LNCaP clone FGC (cell line): ENCODE data around the gene IQGAP1.

ENCODE experiments used
- DNase-seq: peaks from one replicate; pipeline ENCODE4 v3.0.0-alpha.2; 2011; ENCODE audit warnings: low read depth
- H3K4me3 ChIP-seq: 2 replicates; pipeline ENCODE4 v1.5.1; 2011; ENCODE audit warnings: mild to moderate bottlenecking, low read depth, low read length, control low read depth
- TF ChIP-seq, protein P1 (sequence below): IDR thresholded peaks from 2 replicates; pipeline ENCODE4 v1.5.1; 2012; ENCODE audit warnings: mild to moderate bottlenecking; ENCODE audit not compliant: control insufficient read depth, insufficient read depth; ENCODE audit errors: extremely low read depth

The IQGAP1 gene

DNA sequence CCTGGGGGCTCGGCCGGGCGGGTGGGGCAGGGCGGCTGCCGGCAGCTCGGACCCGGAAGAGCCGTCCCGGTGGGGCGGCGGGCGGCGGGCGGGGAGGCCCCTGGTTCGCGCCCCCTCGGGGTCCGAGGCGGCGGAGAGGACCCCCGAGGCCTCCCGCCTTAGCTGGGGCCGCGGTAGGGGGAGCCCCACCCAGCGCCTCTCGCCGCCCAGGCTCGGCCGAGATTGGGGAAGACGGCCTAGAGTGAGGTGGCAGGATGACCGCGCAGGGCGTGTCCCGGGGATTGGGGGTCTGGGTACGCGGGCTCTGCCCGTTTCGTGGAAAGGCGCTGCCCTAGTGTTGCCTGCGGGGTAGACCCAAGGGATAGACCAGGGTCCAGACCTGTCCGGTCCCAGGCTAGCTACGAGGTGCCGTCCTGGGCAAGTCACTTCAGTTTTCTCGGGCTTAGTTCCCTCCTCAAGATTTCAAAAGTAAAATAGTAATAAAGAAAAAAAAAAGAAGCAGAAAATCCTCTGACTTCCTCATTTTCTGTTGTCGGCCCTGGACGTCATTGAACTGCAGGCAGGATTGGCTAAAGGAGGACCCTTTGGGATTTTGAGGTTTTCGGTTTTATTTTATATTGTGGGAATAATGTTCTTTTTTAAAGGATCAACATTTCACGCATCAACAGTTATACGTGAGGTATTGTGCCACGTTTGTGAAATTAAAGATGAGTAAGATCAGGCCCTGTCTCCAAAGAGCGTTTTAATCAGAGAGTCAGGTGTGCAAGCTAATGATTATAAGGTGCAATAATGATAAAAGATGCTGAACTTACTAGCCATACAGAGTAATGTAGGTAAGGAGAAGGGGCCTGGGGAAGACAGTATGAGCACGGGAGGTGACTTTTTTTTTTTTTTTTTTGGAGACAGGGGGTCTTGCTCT lies 679 bp downstream of the IQGAP1 start:
- DNase-seq: no peak
- TF ChIP-seq, protein P1, sequence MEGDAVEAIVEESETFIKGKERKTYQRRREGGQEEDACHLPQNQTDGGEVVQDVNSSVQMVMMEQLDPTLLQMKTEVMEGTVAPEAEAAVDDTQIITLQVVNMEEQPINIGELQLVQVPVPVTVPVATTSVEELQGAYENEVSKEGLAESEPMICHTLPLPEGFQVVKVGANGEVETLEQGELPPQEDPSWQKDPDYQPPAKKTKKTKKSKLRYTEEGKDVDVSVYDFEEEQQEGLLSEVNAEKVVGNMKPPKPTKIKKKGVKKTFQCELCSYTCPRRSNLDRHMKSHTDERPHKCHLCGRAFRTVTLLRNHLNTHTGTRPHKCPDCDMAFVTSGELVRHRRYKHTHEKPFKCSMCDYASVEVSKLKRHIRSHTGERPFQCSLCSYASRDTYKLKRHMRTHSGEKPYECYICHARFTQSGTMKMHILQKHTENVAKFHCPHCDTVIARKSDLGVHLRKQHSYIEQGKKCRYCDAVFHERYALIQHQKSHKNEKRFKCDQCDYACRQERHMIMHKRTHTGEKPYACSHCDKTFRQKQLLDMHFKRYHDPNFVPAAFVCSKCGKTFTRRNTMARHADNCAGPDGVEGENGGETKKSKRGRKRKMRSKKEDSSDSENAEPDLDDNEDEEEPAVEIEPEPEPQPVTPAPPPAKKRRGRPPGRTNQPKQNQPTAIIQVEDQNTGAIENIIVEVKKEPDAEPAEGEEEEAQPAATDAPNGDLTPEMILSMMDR: no peak
- H3K4me3 ChIP-seq: peak overlapping the region; percentile 69

DNA sequence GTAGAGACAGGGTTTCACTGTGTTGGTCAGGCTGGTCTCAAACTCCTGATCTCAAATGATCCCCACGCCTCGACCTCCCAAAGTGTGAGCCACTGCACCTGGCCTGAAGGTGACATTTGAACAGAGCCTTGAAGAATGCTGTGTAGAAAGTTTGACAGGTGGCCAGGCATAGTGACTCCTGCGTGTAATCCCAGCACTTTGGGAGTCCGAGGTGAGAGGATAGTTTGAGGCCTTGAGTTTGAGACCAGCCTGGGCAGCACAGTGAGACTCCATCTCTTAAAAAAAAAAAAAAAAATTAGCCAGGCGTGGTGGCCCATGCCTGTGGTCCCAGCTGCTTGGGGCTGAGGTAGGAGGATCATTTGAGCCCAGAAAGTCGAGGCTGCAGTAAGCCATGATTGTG lies 1.5 kb downstream of the IQGAP1 start:
- TF ChIP-seq, protein P1: no peak
- DNase-seq: no peak
- H3K4me3 ChIP-seq: no peak overlapping the region

- no peak overlapping the region for H3K4me3 ChIP-seq
- DNase-seq: no peak
- TF ChIP-seq, protein P1: no peak
Observed at GRCh38 chr15:90393040-90393439, 5.0 kb downstream of the IQGAP1 start.

GRCh38 chr15:90394074-90394473 lies 6.0 kb downstream of the IQGAP1 start:
- H3K4me3 ChIP-seq: no peak overlapping the region
- DNase-seq: no peak
- TF ChIP-seq, protein P1: no peak

DNA sequence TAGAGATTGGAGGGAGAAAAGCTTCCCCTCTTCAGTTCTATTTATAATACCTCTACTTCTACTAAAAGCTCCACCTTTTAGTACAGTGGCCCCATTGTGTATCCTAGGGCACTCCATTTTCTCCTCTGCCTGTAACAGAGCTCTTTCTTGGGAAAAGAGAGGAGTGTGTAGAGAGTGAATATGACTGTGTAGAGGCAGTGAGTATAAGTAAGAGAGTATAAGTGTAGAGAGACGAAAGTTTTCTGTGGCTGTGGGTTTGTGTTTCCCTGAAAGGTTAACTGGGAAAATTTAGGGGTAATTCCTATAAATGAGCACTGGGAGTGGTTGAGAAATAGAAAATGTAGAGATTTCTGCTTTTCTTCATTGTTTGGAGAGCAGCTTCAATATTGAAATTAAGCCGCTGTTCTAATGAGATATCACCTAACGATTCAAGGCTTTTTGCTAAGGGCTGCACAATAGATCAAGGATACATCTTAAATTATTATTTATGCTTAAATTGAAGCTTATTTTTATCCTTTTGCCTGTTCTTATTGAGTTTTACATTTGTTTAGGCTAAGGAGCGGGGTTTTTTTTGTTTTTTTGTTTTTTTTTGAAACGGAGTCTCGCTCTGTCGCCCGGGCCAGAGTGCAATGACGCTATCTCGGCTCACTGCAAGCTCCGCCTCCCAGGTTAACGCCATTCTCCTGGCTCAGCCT lies 6.9 kb downstream of the IQGAP1 start:
- no peak overlapping the region for H3K4me3 ChIP-seq
- TF ChIP-seq, protein P1: no peak
- no peak for DNase-seq

GRCh38 chr15:90396321-90396720 lies 8.3 kb downstream of the IQGAP1 start:
- H3K4me3 ChIP-seq: no peak overlapping the region
- DNase-seq: no peak
- TF ChIP-seq, protein P1: no peak
